Hepatocyte (in vitro differentiated cells): Measurements from ENCODE around the gene HNRNPA3.

Source experiments
- EZH2 ChIP-seq: fragments of 200-600 bp; sonication (generic); IDR thresholded peaks from 2 replicates; pipeline ENCODE4 v1.6.1; 2016; ENCODE audit warnings: antibody characterized with exemption, mild to moderate bottlenecking, borderline replicate concordance
- TF ChIP-seq, protein P1 (sequence below): fragments of 200-600 bp; sonication (generic); IDR thresholded peaks from 2 replicates; pipeline ENCODE4 v1.5.1; 2016; ENCODE audit warnings: antibody characterized with exemption, mild to moderate bottlenecking; ENCODE audit not compliant: poor library complexity

DNA sequence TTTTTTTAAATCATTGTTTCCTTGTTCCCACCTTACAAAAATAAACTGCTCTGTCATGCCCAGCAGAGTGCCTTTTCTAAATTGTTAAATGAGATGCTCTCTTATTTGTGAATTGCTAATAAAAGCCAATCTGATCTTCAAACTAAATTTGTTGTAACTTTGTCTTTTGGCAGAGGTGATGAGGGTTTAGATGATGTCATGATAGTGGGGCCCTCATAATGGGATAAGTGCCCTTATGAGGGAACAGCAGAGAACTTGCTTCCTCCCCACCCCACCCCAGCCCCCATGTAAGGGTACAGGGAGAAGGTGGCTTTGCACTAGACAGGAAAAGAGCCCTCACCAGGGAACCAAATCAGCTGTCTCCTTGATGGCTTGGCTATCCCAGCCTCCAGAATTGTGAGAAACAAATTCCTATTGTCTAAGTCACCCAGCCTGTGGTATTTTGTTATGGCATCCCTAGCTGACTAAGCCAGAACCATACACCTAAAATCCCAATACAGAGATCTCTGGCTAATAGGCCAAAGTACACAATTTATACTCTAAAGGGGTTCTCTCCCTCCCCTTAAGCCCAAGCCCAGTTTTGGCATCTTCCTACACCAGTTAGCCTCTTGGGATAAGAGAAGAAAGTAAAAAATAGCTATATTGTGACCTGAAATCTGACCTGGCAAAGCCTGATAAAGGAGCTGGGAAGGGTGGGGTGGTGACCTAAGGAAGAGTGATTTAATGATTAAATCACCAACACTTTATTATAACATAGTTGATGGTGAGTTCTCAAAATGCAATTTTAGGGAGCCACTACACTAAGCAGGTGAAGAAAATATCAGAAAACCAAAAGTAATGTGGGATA is 40.3 kb upstream of the HNRNPA3 start:
- TF ChIP-seq, protein P1, sequence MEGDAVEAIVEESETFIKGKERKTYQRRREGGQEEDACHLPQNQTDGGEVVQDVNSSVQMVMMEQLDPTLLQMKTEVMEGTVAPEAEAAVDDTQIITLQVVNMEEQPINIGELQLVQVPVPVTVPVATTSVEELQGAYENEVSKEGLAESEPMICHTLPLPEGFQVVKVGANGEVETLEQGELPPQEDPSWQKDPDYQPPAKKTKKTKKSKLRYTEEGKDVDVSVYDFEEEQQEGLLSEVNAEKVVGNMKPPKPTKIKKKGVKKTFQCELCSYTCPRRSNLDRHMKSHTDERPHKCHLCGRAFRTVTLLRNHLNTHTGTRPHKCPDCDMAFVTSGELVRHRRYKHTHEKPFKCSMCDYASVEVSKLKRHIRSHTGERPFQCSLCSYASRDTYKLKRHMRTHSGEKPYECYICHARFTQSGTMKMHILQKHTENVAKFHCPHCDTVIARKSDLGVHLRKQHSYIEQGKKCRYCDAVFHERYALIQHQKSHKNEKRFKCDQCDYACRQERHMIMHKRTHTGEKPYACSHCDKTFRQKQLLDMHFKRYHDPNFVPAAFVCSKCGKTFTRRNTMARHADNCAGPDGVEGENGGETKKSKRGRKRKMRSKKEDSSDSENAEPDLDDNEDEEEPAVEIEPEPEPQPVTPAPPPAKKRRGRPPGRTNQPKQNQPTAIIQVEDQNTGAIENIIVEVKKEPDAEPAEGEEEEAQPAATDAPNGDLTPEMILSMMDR, result no peak
- TF ChIP-seq EZH2, result no peak
